ENCODE measurements around the gene RAB11FIP4. TPM values are rescaled to one million over a fixed set of nuclear protein-coding genes. Genes with fewer than 3 reads are reported as not detected.

The RAB11FIP4 gene
- total RNA-seq, 4 donors from 2014 or later, result 9.9 to 23.6 (median 16.1) TPM

Small RNA genes lying within 50 kb of the gene (small RNA-seq; reads per million reads assigned to genes)
- gene MIR193A, result 1.7 to 3.8 (median 3.0) reads per million in 4 donors
- gene MIR4725, result 0 to 0.09 (median 0) reads per million in 4 donors
- 0 reads per million in 4 donors for gene RN7SL45P
- 0 reads per million in 4 donors for gene RN7SL79P
- gene RNU6ATAC7P, result 0 reads per million in 4 donors

Other genes with a start within 250 kb of the RAB11FIP4 start
- under 1 TPM in 1 of 4 donors, not detected in 3; 0.76 TPM for gene OMG, start 94.4 kb upstream of the RAB11FIP4 start, total RNA-seq
- 10 to 100 TPM in 1 of 4 donors, 1 to 10 TPM in 3; 1.7 to 13.4 (median 4.2) TPM for gene EVI2B, start 77.6 kb upstream of the RAB11FIP4 start, total RNA-seq
- gene EVI2A, start 70.1 kb upstream of the RAB11FIP4 start, total RNA-seq, result 10 to 100 TPM in 1 of 4 donors, 1 to 10 TPM in 2, under 1 TPM in 1; 0.68 to 11.1 (median 3.3) TPM